GM21526 (cell line): ENCODE data around the gene UPK3BL1.

ENCODE experiments used
- ATAC-seq: cut with Tn5 transposase; IDR thresholded peaks from one replicate; pipeline ENCODE4 v1.9.1; 2021; ENCODE audit warnings: moderate library complexity; ENCODE audit not compliant: unreplicated experiment, low FRiP score

UPK3BL1 gene

GRCh38 chr7:102592477-102593019, 50.0 kb downstream of the UPK3BL1 start:
- peak; percentile 43 for ATAC-seq

GRCh38 chr7:102589857-102590256, 52.7 kb downstream of the UPK3BL1 start:
- ATAC-seq, result peak; percentile 35
